ENCODE data around the gene PARD3B. TPM values are rescaled to one million over a fixed set of nuclear protein-coding genes. Genes with fewer than 3 reads are reported as not detected.

The PARD3B gene
- total and polyA plus RNA-seq, 2 of the 13 experiments (the other 11 are each of a cell fraction or from before 2014, with no cell fraction given), result 0.71 to 2.3 TPM

DNA sequence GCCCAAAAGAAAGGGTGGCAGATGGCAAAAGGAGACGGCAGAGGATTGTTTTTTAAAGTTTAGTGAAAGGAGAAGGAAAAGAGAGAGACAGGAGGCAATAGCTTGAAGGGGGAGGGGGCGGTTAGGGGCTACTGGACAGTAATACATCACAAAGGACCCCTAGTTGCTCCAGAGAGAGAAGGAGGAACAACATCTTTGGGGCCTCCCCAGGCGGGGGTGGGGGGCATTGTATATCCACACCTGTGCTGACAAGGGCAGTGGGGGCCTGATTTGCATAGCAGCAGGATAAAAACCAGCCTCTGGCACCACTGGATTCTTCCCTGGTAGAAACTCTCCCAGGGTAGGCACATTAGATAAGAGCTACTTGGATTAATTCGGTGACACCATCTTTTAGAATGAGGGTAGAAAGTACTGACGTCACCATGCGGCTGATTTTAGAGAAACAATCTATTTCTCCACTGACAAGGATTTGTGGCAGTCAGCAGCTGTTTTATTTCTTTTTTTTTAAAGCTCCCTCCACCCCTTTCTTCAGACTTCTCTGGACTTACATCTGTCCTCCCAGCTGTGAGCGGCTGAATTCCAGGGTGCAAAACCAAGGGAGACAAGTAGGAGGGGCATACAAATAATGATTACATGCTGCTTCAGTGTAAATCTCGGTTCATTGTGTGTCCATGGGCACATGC lies 937.3 kb downstream of the PARD3B start:
- no peaks in the 10 kb centered on the region for H3K27me3 ChIP-seq (ENCODE audit: control insufficient read depth in 1 of 2, insufficient read depth in 2 of 2, low read length in 2 of 2)
- H3K9ac ChIP-seq (ENCODE audit: insufficient read depth, low read depth, low read length), result no peak overlapping the region
- FAIRE-seq, result no peak
- intact Hi-C loops (cut with micrococcal nuclease; ENCODE audit: unreplicated experiment) (no loop called here), in situ Hi-C loops (cut with HindIII; ENCODE audit: extremely low pct_ligation_motif_present, low pct_unique_long_range_greater_than_20kb) (no loop called here)
- H3K79me2 ChIP-seq (ENCODE audit: insufficient read depth, low read length), result no peaks in the 10 kb centered on the region
- ATAC-seq, result no peak
- H2AFZ ChIP-seq (ENCODE audit: low read length), result no peak overlapping the region
- no peak for DNase-seq (ENCODE audit: low spot score)
- no peaks in the 10 kb centered on the region for H4K20me1 ChIP-seq (ENCODE audit: insufficient read depth, low read length)
- H3K27ac ChIP-seq (ENCODE audit: extremely low read length, insufficient read depth, low read length), result no peak overlapping the region
- H3K4me3 ChIP-seq (replicated peaks in 1 of 3; ENCODE audit: insufficient read depth in 1 of 3, low read depth in 2 of 3, low read length in 3 of 3), result no peak overlapping the region
- ChIA-PET POLR2A (no interaction called here), CTCF (ENCODE audit: low intra/inter-chr PET ratio, low total read pairs) (no interaction called here)
- no peaks in the 10 kb centered on the region for H3K4me1 ChIP-seq (ENCODE audit: insufficient read depth, low read length)
- BruUV-seq (replicated peaks), result no TSS peak
- TF ChIP-seq ATF7 (IDR thresholded peaks at IDR 0.05), result peak; percentile 49; the same call in 1 of the 2 replicates
- no peak for TF ChIP-seq ATF7 (CRISPR knock-in tag; IDR thresholded peaks at IDR 0.05)
- TF ChIP-seq CREB1 (IDR thresholded peaks at IDR 0.05), result peak; percentile 83
- no peak for TF ChIP-seq CREB1 (CRISPR knock-in tag; IDR thresholded peaks at IDR 0.05)
- TF ChIP-seq ZNF646 (CRISPR knock-in tag; IDR thresholded peaks at IDR 0.05), result no peak
- H3K9me3 ChIP-seq (ENCODE audit: low read length), result no peaks in the 10 kb centered on the region
- WGBS (ENCODE audit: low lambda C conversion rate), result 56% methylated on average over 8 of the region's 8 CpGs
- H3K36me3 ChIP-seq (replicated peaks in 1 of 2; ENCODE audit: control insufficient read depth in 1 of 2, insufficient read depth in 2 of 2, low read length in 2 of 2), result no peaks in the 10 kb centered on the region
- H3K4me2 ChIP-seq (ENCODE audit: low read depth, low read length), result no peak overlapping the region

Data from HepG2 (cell line).